GM23338 (cell line): ENCODE results near the gene SPIRE1. TPM values are rescaled to one million over a fixed set of nuclear protein-coding genes. Genes with fewer than 3 reads are reported as not detected.

ENCODE experiments used
- ATAC-seq: fragments of 200-7000 bp; cut with Tn5 transposase; 3 replicates; pipeline ENCODE4 v1.9.1; 2020
- DNase-seq: peaks from one replicate; pipeline ENCODE4 v3.0.0-alpha.2; 2015; ENCODE audit warnings: low spot score
- H2AFZ ChIP-seq: fragments of 200-600 bp; sonication (generic); 2 replicates; pipeline ENCODE4 v1.8.0; 2016; ENCODE audit warnings: antibody characterized with exemption, mild to moderate bottlenecking, moderate library complexity
- H3F3A ChIP-seq: fragments of 200-600 bp; sonication (generic); replicated peaks from 2 replicates; pipeline ENCODE4 v1.8.0; 2017; ENCODE audit warnings: antibody characterized with exemption, mixed run types, low read depth
- H3K27ac ChIP-seq: fragments of 200-600 bp; sonication (generic); 2 replicates; pipeline ENCODE4 v1.6.1; 2016; ENCODE audit warnings: low read depth
- H3K27me3 ChIP-seq: fragments of 200-600 bp; sonication (generic); 2 replicates; pipeline ENCODE4 v1.8.0; 2016; ENCODE audit warnings: mild to moderate bottlenecking, mixed run types, moderate library complexity; ENCODE audit not compliant: insufficient read depth
- H3K36me3 ChIP-seq: fragments of 200-600 bp; sonication (generic); 2 replicates; pipeline ENCODE4 v1.8.0; 2016; ENCODE audit warnings: mild to moderate bottlenecking; ENCODE audit not compliant: insufficient read depth
- H3K4me1 ChIP-seq: fragments of 200-600 bp; sonication (generic); 2 replicates; pipeline ENCODE4 v1.8.0; 2016; ENCODE audit warnings: mild to moderate bottlenecking, moderate library complexity; ENCODE audit not compliant: insufficient read depth
- H3K4me2 ChIP-seq: fragments of 200-600 bp; sonication (generic); 2 replicates; pipeline ENCODE4 v1.7.1; 2017; ENCODE audit warnings: mixed run types
- H3K4me3 ChIP-seq: fragments of 200-600 bp; sonication (generic); 2 replicates; pipeline ENCODE4 v1.6.1; 2016; ENCODE audit warnings: mixed run types
- H3K79me2 ChIP-seq: fragments of 200-600 bp; sonication (generic); replicated peaks from 2 replicates; pipeline ENCODE4 v1.8.0; 2017; ENCODE audit warnings: mild to moderate bottlenecking; ENCODE audit not compliant: insufficient read depth
- H3K9me2 ChIP-seq: fragments of 200-600 bp; sonication (generic); 2 replicates; pipeline ENCODE4 v1.8.0; 2017; ENCODE audit not compliant: insufficient read depth
- H4K20me1 ChIP-seq: fragments of 200-600 bp; sonication (generic); replicated peaks from 2 replicates; pipeline ENCODE4 v1.8.0; 2017; ENCODE audit warnings: mild to moderate bottlenecking; ENCODE audit not compliant: insufficient read depth
- H3K27ac Mint-ChIP-seq: 2 replicates; pipeline ENCODE4 v1.8.0; 2020; ENCODE audit warnings: inconsistent platforms, mild to moderate bottlenecking, moderate library complexity, mixed read lengths
- H3K27me3 Mint-ChIP-seq: 3 replicates; pipeline ENCODE4 v1.8.0; 2022; ENCODE audit warnings: low read depth, mild to moderate bottlenecking, moderate library complexity, mixed read lengths, inconsistent platforms; ENCODE audit not compliant: insufficient read depth, poor library complexity
- H3K36me3 Mint-ChIP-seq: 3 replicates; pipeline ENCODE4 v1.8.0; 2021; ENCODE audit warnings: low read depth, mild to moderate bottlenecking, inconsistent platforms, moderate library complexity, mixed read lengths
- H3K4me1 Mint-ChIP-seq: 3 replicates; pipeline ENCODE4 v1.8.0; 2020; ENCODE audit warnings: mild to moderate bottlenecking, inconsistent platforms, mixed read lengths
- H3K4me3 Mint-ChIP-seq: 3 replicates; pipeline ENCODE4 v1.8.0; 2021; ENCODE audit warnings: moderate library complexity, mild to moderate bottlenecking, inconsistent platforms, mixed read lengths
- H3K9me3 Mint-ChIP-seq: 3 replicates; pipeline ENCODE4 v1.8.0; 2020; ENCODE audit warnings: moderate library complexity, mild to moderate bottlenecking, inconsistent platforms, mixed read lengths
- EZH2 ChIP-seq: fragments of 200-600 bp; sonication (generic); IDR thresholded peaks from one replicate; pipeline ENCODE4 v1.8.0; 2017; ENCODE audit warnings: antibody characterized with exemption, mild to moderate bottlenecking, low read depth; ENCODE audit not compliant: unreplicated experiment
- EZH2phosphoT487 ChIP-seq: fragments of 200-600 bp; sonication (generic); IDR thresholded peaks from one replicate; pipeline ENCODE4 v1.8.1; 2018; ENCODE audit warnings: antibody characterized with exemption; ENCODE audit not compliant: unreplicated experiment
- JUNB ChIP-seq: IDR thresholded peaks from one replicate; pipeline ENCODE4 v1.6.1; 2016; ENCODE audit warnings: antibody characterized with exemption; ENCODE audit not compliant: unreplicated experiment
- NANOG ChIP-seq: IDR thresholded peaks from 2 replicates; pipeline ENCODE4 v1.6.1; 2016; ENCODE audit warnings: antibody characterized with exemption, borderline replicate concordance
- POLR2AphosphoS5 ChIP-seq: IDR thresholded peaks from 2 replicates; pipeline ENCODE4 v1.6.1; 2016; ENCODE audit warnings: antibody characterized with exemption, low read depth
- STAT1 ChIP-seq: IDR thresholded peaks from one replicate; pipeline ENCODE4 v1.6.1; 2016; ENCODE audit warnings: antibody characterized with exemption; ENCODE audit not compliant: unreplicated experiment
- ZNF114 ChIP-seq: fragments of 250-450 bp; sonication (Bioruptor Pico); IDR thresholded peaks from 2 replicates; pipeline ENCODE4 v1.5.0; 2020; ENCODE audit warnings: mild to moderate bottlenecking, moderate library complexity
- ZNF331 ChIP-seq: fragments of 250-450 bp; sonication (Bioruptor Pico); IDR thresholded peaks from 2 replicates; pipeline ENCODE4 v1.5.0; 2020; ENCODE audit warnings: low read depth, mild to moderate bottlenecking, moderate library complexity
- polyA plus RNA-seq: library from polyadenylated mRNA; unstranded; fragments of >200 nt; fragmentation: Nextera tagmentation; extraction: Ambion mirVana; gene quantifications from 2 replicates; pipeline ENCODE4 v1.2.1, GENCODE V29; 2016
- total RNA-seq: library from RNA; depleted of rRNA; stranded (reverse); fragments of >200 nt; shearing (Covaris generic); gene quantifications from 2 replicates; pipeline ENCODE4 v1.2.3, GENCODE V29; 2014
- TF ChIP-seq, protein P1 (sequence below): IDR thresholded peaks from 2 replicates; pipeline ENCODE4 v1.6.1; 2016; ENCODE audit warnings: antibody characterized with exemption
- TF ChIP-seq, protein P2 (sequence below), 2 experiments: fragments of 200-600 bp in 1 of 2; sonication (generic) in 1 of 2; conservative IDR thresholded peaks; 2 replicates each; pipeline versions ENCODE4 v1.5.1 to v1.6.1; 2016 to 2017; ENCODE audit warnings: antibody characterized with exemption in 2 of 2, low read depth in 2 of 2, mild to moderate bottlenecking in 2 of 2, moderate library complexity in 1 of 2
- TF ChIP-seq, protein P3 (sequence below): fragments of 250-450 bp; sonication (Bioruptor Pico); IDR thresholded peaks from 2 replicates; pipeline ENCODE4 v1.5.0; 2020; ENCODE audit warnings: mild to moderate bottlenecking, moderate library complexity

SPIRE1 gene
- total and polyA plus RNA-seq, 2 experiments from 2014 or later, result 2.9 to 15.5 TPM

GRCh38 chr18:12595571-12596255, 62.2 kb downstream of the SPIRE1 start:
- no peak for ATAC-seq
- no peak overlapping the region for H3K4me3 ChIP-seq
- no peaks in the 10 kb centered on the region for H3K9me3 Mint-ChIP-seq

DNA sequence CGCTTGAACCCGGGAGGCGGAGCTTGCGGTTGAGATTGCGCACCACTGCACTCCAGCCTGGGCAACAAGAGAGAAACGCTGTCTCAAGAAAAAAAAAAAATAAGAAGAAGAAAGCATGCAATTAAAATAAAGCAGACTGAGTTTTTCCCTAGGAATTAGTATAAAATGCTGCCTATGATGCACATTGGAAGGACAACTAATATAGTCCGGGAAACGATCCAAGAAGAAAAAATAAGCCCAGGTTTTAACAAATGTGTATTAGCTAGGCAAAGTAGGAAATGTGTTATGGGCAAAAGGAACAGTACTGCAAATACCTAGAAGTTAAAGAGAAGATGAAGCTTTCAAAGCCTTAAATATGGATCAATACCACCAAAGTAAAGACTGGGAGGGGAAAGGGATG, 64.0 kb downstream of the SPIRE1 start:
- Mint-ChIP-seq H3K4me1 (peaks cover 21% of the 10 kb centered on the region), H3K27me3 (no peaks in the 10 kb centered on the region), H3K36me3 (no peaks in the 10 kb centered on the region), H3K27ac (no peak overlapping the region), H3K4me3 (no peak overlapping the region), H3K9me3 (no peaks in the 10 kb centered on the region)
- H3K9me2 ChIP-seq, result no peaks in the 10 kb centered on the region
- H3K27me3 ChIP-seq, result no peaks in the 10 kb centered on the region
- no peaks in the 10 kb centered on the region for H3K79me2 ChIP-seq
- no peaks in the 10 kb centered on the region for H3F3A ChIP-seq
- ATAC-seq (no peak), DNase-seq (no peak)
- H3K4me3 ChIP-seq, result no peak overlapping the region
- no peak overlapping the region for H2AFZ ChIP-seq
- peaks cover 11% of the 10 kb centered on the region; the same call in 1 of the 2 replicates for H3K4me1 ChIP-seq
- H3K36me3 ChIP-seq, result no peaks in the 10 kb centered on the region
- no peaks in the 10 kb centered on the region for H4K20me1 ChIP-seq
- H3K27ac ChIP-seq, result no peak overlapping the region
- H3K4me2 ChIP-seq, result no peak overlapping the region
- no peak for TF ChIP-seq ZNF331 (CRISPR knock-in tag)
- TF ChIP-seq, protein P1, sequence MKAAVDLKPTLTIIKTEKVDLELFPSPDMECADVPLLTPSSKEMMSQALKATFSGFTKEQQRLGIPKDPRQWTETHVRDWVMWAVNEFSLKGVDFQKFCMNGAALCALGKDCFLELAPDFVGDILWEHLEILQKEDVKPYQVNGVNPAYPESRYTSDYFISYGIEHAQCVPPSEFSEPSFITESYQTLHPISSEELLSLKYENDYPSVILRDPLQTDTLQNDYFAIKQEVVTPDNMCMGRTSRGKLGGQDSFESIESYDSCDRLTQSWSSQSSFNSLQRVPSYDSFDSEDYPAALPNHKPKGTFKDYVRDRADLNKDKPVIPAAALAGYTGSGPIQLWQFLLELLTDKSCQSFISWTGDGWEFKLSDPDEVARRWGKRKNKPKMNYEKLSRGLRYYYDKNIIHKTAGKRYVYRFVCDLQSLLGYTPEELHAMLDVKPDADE, result no peak
- TF ChIP-seq NANOG, result no peak
- TF ChIP-seq EZH2phosphoT487, result no peak
- no peak for TF ChIP-seq STAT1
- TF ChIP-seq ZNF114 (CRISPR knock-in tag), result no peak
- TF ChIP-seq JUNB, result no peak
- TF ChIP-seq, protein P2, sequence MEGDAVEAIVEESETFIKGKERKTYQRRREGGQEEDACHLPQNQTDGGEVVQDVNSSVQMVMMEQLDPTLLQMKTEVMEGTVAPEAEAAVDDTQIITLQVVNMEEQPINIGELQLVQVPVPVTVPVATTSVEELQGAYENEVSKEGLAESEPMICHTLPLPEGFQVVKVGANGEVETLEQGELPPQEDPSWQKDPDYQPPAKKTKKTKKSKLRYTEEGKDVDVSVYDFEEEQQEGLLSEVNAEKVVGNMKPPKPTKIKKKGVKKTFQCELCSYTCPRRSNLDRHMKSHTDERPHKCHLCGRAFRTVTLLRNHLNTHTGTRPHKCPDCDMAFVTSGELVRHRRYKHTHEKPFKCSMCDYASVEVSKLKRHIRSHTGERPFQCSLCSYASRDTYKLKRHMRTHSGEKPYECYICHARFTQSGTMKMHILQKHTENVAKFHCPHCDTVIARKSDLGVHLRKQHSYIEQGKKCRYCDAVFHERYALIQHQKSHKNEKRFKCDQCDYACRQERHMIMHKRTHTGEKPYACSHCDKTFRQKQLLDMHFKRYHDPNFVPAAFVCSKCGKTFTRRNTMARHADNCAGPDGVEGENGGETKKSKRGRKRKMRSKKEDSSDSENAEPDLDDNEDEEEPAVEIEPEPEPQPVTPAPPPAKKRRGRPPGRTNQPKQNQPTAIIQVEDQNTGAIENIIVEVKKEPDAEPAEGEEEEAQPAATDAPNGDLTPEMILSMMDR (conservative IDR thresholded peaks at IDR 0.05; ENCODE audit: low read depth in 2 of 2), result no peak
- TF ChIP-seq, protein P3, sequence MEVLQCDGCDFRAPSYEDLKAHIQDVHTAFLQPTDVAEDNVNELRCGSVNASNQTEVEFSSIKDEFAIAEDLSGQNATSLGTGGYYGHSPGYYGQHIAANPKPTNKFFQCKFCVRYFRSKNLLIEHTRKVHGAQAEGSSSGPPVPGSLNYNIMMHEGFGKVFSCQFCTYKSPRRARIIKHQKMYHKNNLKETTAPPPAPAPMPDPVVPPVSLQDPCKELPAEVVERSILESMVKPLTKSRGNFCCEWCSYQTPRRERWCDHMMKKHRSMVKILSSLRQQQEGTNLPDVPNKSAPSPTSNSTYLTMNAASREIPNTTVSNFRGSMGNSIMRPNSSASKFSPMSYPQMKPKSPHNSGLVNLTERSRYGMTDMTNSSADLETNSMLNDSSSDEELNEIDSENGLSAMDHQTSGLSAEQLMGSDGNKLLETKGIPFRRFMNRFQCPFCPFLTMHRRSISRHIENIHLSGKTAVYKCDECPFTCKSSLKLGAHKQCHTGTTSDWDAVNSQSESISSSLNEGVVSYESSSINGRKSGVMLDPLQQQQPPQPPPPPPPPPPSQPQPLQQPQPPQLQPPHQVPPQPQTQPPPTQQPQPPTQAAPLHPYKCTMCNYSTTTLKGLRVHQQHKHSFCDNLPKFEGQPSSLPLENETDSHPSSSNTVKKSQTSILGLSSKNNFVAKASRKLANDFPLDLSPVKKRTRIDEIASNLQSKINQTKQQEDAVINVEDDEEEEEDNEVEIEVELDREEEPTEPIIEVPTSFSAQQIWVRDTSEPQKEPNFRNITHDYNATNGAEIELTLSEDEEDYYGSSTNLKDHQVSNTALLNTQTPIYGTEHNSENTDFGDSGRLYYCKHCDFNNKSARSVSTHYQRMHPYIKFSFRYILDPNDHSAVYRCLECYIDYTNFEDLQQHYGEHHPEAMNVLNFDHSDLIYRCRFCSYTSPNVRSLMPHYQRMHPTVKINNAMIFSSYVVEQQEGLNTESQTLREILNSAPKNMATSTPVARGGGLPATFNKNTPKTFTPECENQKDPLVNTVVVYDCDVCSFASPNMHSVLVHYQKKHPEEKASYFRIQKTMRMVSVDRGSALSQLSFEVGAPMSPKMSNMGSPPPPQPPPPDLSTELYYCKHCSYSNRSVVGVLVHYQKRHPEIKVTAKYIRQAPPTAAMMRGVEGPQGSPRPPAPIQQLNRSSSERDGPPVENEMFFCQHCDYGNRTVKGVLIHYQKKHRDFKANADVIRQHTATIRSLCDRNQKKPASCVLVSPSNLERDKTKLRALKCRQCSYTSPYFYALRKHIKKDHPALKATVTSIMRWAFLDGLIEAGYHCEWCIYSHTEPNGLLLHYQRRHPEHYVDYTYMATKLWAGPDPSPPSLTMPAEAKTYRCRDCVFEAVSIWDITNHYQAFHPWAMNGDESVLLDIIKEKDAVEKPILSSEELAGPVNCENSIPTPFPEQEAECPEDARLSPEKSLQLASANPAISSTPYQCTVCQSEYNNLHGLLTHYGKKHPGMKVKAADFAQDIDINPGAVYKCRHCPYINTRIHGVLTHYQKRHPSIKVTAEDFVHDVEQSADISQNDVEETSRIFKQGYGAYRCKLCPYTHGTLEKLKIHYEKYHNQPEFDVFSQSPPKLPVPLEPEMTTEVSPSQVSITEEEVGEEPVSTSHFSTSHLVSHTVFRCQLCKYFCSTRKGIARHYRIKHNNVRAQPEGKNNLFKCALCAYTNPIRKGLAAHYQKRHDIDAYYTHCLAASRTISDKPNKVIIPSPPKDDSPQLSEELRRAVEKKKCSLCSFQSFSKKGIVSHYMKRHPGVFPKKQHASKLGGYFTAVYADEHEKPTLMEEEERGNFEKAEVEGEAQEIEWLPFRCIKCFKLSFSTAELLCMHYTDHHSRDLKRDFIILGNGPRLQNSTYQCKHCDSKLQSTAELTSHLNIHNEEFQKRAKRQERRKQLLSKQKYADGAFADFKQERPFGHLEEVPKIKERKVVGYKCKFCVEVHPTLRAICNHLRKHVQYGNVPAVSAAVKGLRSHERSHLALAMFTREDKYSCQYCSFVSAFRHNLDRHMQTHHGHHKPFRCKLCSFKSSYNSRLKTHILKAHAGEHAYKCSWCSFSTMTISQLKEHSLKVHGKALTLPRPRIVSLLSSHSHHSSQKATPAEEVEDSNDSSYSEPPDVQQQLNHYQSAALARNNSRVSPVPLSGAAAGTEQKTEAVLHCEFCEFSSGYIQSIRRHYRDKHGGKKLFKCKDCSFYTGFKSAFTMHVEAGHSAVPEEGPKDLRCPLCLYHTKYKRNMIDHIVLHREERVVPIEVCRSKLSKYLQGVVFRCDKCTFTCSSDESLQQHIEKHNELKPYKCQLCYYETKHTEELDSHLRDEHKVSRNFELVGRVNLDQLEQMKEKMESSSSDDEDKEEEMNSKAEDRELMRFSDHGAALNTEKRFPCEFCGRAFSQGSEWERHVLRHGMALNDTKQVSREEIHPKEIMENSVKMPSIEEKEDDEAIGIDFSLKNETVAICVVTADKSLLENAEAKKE (CRISPR knock-in tag), result no peak

More at GRCh38 chr18:12595571-12596255, 62.2 kb downstream of the SPIRE1 start:
- H2AFZ ChIP-seq, result no peak overlapping the region
- no peaks in the 10 kb centered on the region for H3K36me3 Mint-ChIP-seq
- H3K79me2 ChIP-seq, result no peaks in the 10 kb centered on the region
- H3K4me1 ChIP-seq, result peaks cover 11% of the 10 kb centered on the region; the same call in 1 of the 2 replicates
- no peaks in the 10 kb centered on the region for H3K27me3 ChIP-seq
- no peak for DNase-seq
- no peak for TF ChIP-seq POLR2AphosphoS5
- no peak for TF ChIP-seq EZH2
- H3K27ac ChIP-seq, result no peak overlapping the region
- no peaks in the 10 kb centered on the region for H3F3A ChIP-seq
- H4K20me1 ChIP-seq, result no peaks in the 10 kb centered on the region
- H3K36me3 ChIP-seq, result no peaks in the 10 kb centered on the region
- no peaks in the 10 kb centered on the region for H3K27me3 Mint-ChIP-seq
- H3K4me2 ChIP-seq, result no peak overlapping the region
- H3K4me3 Mint-ChIP-seq, result no peak overlapping the region
- no peak overlapping the region for H3K27ac Mint-ChIP-seq
- H3K4me1 Mint-ChIP-seq, result peaks cover 24% of the 10 kb centered on the region
- H3K9me2 ChIP-seq, result no peaks in the 10 kb centered on the region
